ENCODE results near the gene PDGFA.

Gene PDGFA

DNA sequence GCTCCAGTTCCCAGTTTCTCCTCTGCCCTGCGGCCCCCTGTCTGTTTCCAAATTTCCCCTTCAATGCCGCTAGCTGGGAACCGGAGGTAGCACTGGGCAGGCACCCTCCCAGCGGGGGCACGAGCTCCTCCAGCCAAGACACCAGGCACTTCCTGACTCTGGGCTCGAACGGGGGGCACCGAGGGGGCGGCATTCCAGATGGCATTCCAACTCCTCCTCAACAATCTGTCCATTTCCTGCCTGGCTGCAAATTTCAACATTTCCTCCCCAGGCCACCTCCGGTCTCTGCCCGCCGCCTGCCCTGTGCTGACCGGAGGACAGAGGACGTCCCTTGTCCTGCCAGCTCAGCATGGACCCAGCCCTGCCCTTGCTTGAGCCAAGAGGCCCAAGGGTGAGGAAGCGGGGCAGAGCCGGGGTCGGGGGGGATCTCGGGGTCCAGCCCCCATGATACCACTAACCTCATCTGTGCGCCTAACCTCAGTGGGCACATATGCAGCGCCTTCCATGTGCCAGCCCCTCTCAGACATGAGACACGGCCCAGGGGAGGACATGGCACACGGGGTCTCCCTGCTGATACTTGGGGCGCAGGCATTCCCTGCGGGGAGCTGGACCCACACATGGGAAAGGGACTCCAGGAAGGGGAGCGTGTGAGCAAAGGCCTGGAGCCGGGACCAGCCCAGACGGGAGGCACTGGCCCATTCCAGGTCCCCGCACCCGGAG, 58.0 kb downstream of the PDGFA start:
- Mint-ChIP-seq H3K27me3 (peaks cover 10% of the 10 kb centered on the region), H3K4me1 (ENCODE audit: low read depth) (no peaks in the 10 kb centered on the region), H3K27ac (no peak overlapping the region), H3K9me3 (no peaks in the 10 kb centered on the region), H3K36me3 (ENCODE audit: low read depth) (no peaks in the 10 kb centered on the region), H3K4me3 (no peak overlapping the region)
- intact Hi-C loops (cut with micrococcal nuclease), result no loop called here

DNA sequence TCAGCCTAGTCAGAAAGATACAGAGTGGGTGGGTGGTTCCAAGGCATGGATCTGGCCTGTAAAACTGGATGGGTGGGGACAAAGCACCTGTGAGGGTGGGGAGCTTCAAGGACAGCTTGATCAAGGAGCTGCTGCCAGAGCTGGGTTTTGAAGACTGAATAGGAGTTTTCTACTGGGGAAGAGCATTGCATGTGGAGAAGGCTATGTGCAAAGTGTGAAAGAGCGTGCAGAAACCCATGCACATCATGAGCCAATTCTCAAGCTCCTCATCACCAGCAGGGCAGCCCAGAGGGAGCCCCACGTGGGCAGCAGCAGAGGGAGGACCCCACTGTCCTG, 58.6 kb downstream of the PDGFA start:
- Mint-ChIP-seq H3K27me3 (peaks cover 10% of the 10 kb centered on the region), H3K4me3 (no peak overlapping the region), H3K9me3 (no peaks in the 10 kb centered on the region), H3K4me1 (ENCODE audit: low read depth) (no peaks in the 10 kb centered on the region), H3K27ac (no peak overlapping the region), H3K36me3 (ENCODE audit: low read depth) (no peaks in the 10 kb centered on the region)
- intact Hi-C loops (cut with micrococcal nuclease), result no loop called here

DNA sequence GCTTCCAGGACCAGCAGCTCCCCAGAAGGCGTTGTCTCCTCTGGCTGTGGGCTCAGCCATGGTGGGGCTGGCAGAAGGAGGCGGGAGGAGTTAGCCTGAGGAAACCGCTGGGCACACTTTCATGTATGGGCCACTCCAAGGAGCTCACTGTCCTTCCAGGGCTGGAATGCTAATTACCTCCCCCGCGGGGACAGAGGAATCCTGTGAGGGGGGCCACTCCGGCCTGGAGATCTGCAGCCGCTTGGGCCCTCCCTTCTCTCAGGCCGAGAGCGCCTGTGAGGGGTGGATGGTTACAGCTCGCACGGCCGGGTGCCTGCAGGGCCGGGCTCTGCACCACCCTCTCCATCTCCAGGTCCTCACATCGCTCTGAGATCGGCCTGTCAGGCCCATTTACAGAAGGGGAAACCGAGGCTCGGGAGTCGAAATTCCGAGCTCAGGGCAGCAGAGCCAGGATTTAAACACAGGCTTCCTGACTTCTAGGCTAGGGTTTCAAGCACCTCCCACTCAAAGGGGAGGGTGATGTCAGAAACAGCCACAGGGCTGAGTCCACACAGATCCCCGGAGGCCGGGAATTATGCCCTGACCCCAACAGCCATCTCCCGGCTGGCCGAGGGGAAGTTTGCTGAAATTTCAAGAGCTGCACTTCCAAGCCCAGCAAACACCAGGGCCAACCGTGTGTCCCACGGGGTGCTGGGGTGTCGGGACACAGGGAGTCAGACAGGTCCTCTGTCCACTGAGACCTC, 59.1 kb downstream of the PDGFA start:
- no peak overlapping the region for H3K4me3 Mint-ChIP-seq
- H3K9me3 Mint-ChIP-seq, result no peaks in the 10 kb centered on the region
- no peaks in the 10 kb centered on the region for H3K36me3 Mint-ChIP-seq (ENCODE audit: low read depth)
- H3K4me1 Mint-ChIP-seq (ENCODE audit: low read depth), result no peaks in the 10 kb centered on the region
- intact Hi-C loops (cut with micrococcal nuclease), result no loop called here
- peaks cover 10% of the 10 kb centered on the region for H3K27me3 Mint-ChIP-seq
- no peak overlapping the region for H3K27ac Mint-ChIP-seq

DNA sequence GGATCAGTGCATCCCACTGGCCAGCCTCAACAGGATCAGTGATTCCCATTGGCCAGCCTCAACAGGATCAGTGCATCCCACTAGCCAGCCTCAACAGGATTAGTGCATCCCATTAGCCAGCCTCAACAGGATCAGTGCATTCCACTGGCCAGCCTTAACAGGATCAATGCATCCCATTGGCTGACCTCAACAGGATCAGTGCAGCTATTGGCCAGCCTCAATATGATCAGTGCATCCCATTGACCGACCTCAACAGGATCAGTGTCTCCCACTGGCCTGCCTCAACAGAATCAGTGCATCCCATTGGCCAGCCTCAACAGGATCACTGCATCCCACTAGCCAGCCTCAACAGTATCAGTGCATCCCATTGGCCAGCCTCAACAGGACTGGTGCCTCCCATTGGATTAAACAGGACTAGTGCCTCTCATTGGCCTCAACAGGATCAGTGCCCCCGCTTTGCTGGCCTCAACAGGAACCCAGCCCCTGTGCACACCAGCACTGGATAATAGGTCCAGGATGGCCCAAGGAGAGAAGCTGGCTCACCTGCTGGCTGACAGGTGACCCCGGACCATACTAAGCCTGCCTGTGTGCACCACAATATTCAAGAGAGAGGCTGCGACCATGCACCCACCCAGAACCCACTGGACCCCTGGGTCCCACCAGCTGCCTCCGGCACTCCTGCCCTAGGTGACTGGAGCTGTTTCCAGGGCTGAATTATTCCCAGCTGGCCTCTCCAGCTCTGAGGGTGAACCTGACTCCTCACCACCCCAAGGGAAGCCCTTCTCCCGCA, 59.9 kb downstream of the PDGFA start:
- H3K4me1 Mint-ChIP-seq (ENCODE audit: low read depth), result no peaks in the 10 kb centered on the region
- no peaks in the 10 kb centered on the region for H3K9me3 Mint-ChIP-seq
- intact Hi-C loops (cut with micrococcal nuclease), result no loop called here
- H3K27ac Mint-ChIP-seq, result no peak overlapping the region
- no peaks in the 10 kb centered on the region for H3K36me3 Mint-ChIP-seq (ENCODE audit: low read depth)
- peaks cover 10% of the 10 kb centered on the region for H3K27me3 Mint-ChIP-seq
- no peak overlapping the region for H3K4me3 Mint-ChIP-seq

DNA sequence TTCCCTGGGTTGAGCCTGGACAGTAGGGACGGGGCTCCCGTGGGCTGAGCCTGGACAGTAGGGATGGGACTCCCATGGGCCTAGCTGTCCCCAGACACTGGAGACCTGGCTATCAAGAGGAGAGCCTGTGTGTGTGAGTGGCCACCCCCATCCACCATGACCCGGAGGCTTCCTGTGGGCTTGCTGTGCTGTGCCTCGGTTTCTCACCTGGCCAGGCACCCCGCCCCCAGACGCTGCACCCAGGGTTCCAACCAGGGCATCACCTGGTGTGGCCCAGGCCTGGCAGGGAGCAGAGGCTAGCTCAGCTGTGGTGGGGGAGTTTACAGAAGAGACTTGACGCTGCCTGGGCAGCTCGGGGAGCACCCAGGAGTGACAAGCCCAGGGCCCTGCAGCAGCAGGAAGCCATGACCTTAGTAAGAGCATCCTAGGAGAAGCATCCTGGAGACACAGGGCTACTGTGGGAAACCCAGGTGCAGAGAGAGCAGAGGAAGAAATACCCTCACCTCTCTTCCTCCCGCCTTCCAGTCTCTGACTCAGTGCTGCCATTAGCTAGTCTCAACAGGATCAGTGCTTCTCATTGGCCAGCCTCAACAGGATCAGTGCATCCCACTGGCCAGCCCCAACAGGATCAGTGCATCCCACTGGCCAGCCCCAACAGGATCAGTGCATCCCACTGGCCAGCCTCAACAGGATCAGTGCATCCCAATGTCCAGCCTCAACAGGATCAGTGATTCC, 61.0 kb downstream of the PDGFA start:
- no peaks in the 10 kb centered on the region for H3K9me3 Mint-ChIP-seq
- no peak overlapping the region for H3K27ac Mint-ChIP-seq
- intact Hi-C loops (cut with micrococcal nuclease), result no loop called here
- H3K4me1 Mint-ChIP-seq (ENCODE audit: low read depth), result no peaks in the 10 kb centered on the region
- peaks cover 17% of the 10 kb centered on the region for H3K27me3 Mint-ChIP-seq
- no peak overlapping the region for H3K4me3 Mint-ChIP-seq
- H3K36me3 Mint-ChIP-seq (ENCODE audit: low read depth), result no peaks in the 10 kb centered on the region

DNA sequence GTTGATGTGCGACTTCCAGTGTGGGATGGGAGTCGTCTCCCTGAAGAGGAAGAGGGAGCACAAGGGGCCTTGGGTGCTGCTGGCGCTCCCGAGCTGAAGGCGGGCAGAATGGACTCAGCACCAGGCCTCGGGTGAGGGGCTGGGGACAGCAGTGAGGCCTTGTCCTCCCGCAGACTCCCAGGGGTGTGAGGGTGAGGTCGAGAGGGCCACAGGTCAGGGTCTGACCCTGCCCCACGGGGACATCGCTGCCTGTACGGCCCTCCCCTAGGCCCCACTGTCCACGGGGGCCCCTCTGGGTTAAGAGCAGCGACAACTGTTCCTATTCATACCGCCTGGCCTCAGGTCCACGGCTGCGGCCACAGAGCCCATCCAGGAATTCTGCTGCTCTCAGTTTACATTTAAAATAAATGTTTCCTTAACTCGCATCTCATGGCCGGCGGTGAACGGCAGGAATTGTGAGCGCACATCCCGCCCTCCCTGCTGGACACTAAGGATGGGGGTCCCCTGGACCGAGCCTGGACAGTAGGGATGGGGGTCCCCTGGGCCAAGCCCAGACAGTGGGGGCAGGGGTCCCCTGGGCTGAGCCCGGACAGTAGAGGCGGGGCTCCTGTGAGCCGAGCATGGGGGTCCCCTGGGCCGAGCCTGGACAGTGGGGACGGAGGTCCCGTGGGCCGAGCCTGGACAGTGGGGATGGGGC, 61.7 kb downstream of the PDGFA start:
- peaks cover 24% of the 10 kb centered on the region for H3K27me3 Mint-ChIP-seq
- intact Hi-C loops (cut with micrococcal nuclease), result no loop called here
- no peak overlapping the region for H3K4me3 Mint-ChIP-seq
- no peaks in the 10 kb centered on the region for H3K4me1 Mint-ChIP-seq (ENCODE audit: low read depth)
- H3K9me3 Mint-ChIP-seq, result no peaks in the 10 kb centered on the region
- H3K27ac Mint-ChIP-seq, result no peak overlapping the region
- H3K36me3 Mint-ChIP-seq (ENCODE audit: low read depth), result no peaks in the 10 kb centered on the region

DNA sequence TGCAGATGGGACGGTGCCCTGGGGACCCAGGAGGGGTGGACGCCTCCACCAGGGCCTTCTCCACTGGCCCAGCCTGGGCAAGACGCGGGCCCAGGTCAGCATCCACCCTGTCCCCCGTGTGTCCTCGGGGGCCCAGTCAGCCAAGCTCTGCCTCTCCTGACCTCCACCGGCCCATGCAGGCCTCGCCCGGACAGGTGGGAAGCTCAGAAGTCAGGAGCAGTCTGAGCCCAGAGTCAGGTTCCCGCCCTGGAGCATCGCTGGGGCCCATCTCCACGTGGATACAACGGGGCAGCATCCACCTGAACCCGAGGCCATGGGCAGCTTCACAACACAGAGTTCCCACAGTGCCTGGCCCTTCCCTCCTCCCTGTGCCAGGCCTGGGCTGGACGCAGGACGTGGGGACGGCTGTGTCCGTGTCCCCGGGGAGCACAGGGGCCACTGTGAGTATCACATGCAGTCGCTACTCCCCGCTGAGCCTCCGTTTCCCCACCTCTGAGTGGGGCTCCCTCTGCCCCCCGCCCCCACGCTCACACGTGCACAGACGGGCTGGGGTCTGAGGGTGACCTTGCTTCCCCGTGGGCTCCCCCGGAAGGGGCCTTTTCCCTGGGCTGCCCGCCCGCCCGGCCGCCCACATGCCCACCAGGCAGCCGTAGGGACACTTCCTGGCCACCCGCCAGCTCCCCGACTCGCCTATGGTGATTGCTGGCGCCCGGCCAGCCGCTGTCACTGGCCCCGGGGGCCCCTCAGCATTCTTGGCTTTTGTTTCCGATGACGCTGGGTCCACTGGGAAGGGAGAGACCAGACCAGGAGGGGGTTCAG, 64.3 kb downstream of the PDGFA start:
- Mint-ChIP-seq H3K4me3 (no peak overlapping the region), H3K27me3 (peaks cover 41% of the 10 kb centered on the region), H3K36me3 (ENCODE audit: low read depth) (no peaks in the 10 kb centered on the region), H3K27ac (no peak overlapping the region), H3K9me3 (no peaks in the 10 kb centered on the region), H3K4me1 (ENCODE audit: low read depth) (peaks cover 8% of the 10 kb centered on the region)
- intact Hi-C loops (cut with micrococcal nuclease), result no loop called here

DNA sequence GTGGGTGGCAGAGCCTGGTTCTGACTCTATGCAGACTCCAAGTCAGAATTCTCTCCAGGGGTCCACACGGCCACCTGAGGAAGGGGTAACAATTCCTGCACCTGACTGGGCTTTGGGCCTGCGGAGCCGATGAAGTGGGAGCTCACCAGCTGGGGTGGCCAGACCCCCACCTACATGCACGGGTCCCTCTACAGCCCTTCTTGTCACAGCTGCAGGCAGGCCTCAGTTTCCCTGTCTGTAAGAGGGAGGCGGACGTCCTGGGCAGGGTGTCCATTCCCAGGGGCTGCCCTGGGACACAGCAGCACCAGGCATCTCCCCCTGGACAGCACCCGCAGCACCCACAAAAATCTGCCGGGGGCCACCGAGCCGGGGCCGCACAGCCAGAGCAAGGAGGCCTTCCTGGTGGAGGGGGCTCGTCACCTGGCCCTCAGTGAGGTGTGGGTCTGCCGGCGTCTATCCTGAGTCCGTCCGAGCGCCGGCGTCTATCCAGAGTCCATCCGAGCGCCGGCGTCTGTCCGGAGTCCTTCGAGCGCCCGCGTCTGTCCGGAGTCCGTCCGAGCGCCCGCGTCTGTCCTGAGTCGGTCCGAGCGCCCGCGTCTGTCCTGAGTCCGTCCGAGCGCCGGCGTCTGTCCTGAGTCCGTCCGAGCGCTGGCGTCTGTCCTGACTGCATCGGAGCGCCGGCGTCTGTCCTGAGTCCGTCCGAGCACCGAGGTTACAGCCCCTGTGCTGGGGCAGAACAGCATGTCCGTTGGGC, 65.1 kb downstream of the PDGFA start:
- peaks cover 45% of the 10 kb centered on the region for H3K27me3 Mint-ChIP-seq
- H3K4me3 Mint-ChIP-seq, result no peak overlapping the region
- H3K27ac Mint-ChIP-seq, result no peak overlapping the region
- peaks cover 8% of the 10 kb centered on the region for H3K4me1 Mint-ChIP-seq (ENCODE audit: low read depth)
- no peaks in the 10 kb centered on the region for H3K36me3 Mint-ChIP-seq (ENCODE audit: low read depth)
- intact Hi-C loops (cut with micrococcal nuclease), result no loop called here
- H3K9me3 Mint-ChIP-seq, result no peaks in the 10 kb centered on the region

DNA sequence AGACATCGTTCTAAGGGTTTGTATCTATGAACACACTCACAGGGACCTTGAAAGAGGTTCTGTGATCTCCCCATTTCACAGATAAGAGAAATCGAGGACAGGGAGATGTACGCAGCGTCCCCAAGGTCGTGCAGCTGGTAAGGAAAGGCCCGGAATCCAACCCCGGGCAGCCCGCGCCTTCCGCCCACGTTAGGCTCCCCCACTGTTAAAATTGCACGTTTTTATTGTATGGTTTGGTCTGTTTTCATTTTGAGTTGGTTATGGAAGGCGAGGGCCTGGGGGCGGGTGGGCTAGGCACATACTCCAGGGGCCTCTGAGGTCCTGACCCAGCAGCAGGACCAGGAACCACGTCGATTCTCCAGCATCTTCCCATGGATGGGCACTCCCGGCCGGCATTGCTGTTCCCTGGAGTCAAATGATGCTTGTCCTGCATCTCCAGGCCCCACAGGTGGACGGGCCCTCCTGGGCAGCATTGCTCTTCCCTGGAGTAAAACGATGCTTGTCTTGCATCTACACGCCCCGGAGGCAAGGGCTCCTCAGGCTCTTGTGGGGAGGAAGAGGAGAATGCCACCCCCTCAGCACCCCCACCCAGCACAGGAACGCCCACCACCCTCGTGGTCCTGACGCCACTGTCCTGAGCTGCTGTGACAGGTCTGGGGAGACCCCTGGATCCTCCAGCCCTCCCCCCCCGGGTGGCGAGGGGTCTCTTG, 65.9 kb downstream of the PDGFA start:
- Mint-ChIP-seq H3K4me1 (ENCODE audit: low read depth) (peaks cover 8% of the 10 kb centered on the region), H3K27ac (no peak overlapping the region)

DNA sequence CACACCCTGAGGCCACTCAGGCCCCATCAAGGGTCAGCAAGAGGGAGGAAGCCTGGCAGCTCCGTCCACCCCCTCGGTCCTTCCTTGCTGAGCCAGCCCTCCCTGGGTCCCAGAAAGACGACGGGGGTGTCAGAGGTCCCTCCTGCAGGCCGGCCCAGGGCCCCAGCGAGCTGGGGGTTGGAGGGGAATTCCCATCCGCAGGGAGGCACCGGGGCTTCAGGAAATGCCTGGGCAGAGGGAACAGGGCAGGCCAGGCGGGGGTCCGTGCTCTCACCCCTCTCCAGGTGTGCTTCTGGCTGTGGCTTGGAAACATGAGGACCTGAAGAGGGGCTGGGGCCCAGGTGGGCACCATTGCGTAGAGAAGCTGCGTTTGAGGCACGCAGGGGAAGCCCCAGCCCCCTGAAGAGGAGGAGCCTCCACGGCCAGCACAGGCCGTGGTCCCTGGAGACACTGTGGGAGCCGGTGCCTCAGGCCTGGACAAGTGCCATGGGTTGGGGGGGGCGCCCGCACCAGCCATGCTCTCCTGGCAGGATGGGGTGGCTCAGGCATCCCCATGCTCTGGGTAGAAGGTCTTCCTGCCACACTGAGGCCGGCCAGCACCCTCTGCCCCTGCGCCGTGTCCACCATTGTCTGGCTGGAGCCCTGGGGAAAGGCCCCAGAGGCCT, 66.7 kb downstream of the PDGFA start:
- Mint-ChIP-seq H3K36me3 (ENCODE audit: low read depth) (no peaks in the 10 kb centered on the region), H3K27me3 (peaks cover 49% of the 10 kb centered on the region), H3K27ac (no peak overlapping the region), H3K9me3 (no peaks in the 10 kb centered on the region), H3K4me3 (no peak overlapping the region), H3K4me1 (ENCODE audit: low read depth) (peaks cover 8% of the 10 kb centered on the region)
- intact Hi-C loops (cut with micrococcal nuclease), result no loop called here

More for the DNA sequence above, 65.9 kb downstream of the PDGFA start:
- intact Hi-C loops (cut with micrococcal nuclease), result no loop called here
- H3K4me3 Mint-ChIP-seq, result no peak overlapping the region
- H3K36me3 Mint-ChIP-seq (ENCODE audit: low read depth), result no peaks in the 10 kb centered on the region
- H3K9me3 Mint-ChIP-seq, result no peaks in the 10 kb centered on the region
- H3K27me3 Mint-ChIP-seq, result peaks cover 52% of the 10 kb centered on the region

DNA sequence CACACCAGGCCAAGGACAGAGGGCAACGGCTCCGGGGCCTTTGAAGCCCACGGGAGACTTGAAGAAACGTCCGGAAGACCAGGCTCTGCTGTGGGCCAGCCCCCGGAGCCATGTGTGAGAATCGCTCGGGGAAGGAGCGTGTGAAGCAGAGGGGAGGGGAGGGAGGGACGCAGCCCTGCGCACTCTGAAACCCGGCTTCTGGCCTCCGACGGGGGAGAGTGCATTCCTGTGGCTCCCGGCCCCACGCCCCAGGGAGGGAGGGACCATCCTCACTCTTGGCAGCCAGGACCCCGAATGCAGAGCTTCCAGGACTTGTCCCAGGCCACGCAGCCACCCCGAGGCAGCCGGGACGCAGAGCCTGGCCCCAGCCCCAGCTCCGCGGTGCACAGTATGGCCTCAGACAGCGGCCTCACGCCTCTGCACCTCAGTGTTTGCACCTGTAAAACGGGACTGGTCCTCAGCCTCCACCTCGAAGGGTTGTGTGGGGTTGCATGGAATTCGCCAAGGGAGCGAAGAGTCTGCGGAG, 67.4 kb downstream of the PDGFA start:
- Mint-ChIP-seq H3K27me3 (peaks cover 49% of the 10 kb centered on the region), H3K9me3 (no peaks in the 10 kb centered on the region), H3K27ac (no peak overlapping the region), H3K4me1 (ENCODE audit: low read depth) (peaks cover 8% of the 10 kb centered on the region), H3K4me3 (no peak overlapping the region), H3K36me3 (ENCODE audit: low read depth) (no peaks in the 10 kb centered on the region)
- intact Hi-C loops (cut with micrococcal nuclease), result no loop called here
